Gastrocnemius medialis (tissue), 4 donors: Measurements from ENCODE around the gene WBP4.

Experiments
- POLR2A ChIP-seq, 2 donors: fragments of 450-650 bp; IDR thresholded peaks; one replicate each; pipeline ENCODE4 v1.6.1; 2017; ENCODE audit warnings: antibody characterized with exemption in 2 of 2, mild to moderate bottlenecking in 2 of 2, moderate library complexity in 2 of 2
- TF ChIP-seq, protein P1 (sequence below), 5 experiments: fragments of 450-650 bp in 3 of 5; fragments of 200-600 bp in 2 of 5; sonication (generic) in 2 of 5; IDR thresholded peaks in 4 of 5; conservative IDR thresholded peaks in 1 of 5; 1 replicate in 4 of 5; 2 replicates in 1 of 5; pipeline ENCODE4 v1.5.1; 2016 to 2019; ENCODE audit warnings: antibody characterized with exemption in 5 of 5, mild to moderate bottlenecking in 3 of 5, moderate library complexity in 3 of 5

DNA sequence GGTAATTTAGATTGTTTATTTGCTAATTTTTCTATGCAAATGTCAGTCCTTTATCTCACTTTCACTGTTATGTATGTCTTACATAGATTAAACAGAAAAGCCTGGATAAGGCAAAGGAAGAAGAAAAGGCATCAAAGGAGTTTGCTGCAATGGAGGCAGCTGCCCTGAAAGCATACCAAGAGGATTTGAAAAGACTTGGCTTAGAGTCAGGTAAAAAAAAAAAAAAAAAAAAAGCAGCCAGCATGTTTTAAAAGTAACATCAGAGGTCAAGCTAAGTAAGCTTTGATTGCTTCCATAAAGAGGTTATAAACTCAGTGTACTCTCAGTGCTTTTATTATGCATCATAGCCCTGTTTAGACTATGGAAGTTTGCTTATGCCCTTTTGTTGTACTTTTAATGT, 3.8 kb downstream of the WBP4 start:
- TF ChIP-seq, protein P1, sequence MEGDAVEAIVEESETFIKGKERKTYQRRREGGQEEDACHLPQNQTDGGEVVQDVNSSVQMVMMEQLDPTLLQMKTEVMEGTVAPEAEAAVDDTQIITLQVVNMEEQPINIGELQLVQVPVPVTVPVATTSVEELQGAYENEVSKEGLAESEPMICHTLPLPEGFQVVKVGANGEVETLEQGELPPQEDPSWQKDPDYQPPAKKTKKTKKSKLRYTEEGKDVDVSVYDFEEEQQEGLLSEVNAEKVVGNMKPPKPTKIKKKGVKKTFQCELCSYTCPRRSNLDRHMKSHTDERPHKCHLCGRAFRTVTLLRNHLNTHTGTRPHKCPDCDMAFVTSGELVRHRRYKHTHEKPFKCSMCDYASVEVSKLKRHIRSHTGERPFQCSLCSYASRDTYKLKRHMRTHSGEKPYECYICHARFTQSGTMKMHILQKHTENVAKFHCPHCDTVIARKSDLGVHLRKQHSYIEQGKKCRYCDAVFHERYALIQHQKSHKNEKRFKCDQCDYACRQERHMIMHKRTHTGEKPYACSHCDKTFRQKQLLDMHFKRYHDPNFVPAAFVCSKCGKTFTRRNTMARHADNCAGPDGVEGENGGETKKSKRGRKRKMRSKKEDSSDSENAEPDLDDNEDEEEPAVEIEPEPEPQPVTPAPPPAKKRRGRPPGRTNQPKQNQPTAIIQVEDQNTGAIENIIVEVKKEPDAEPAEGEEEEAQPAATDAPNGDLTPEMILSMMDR (IDR thresholded peaks at IDR 0.05 in 4 of 5, conservative IDR thresholded peaks at IDR 0.05 in 1 of 5) = no peak
- no peak for TF ChIP-seq POLR2A (IDR thresholded peaks at IDR 0.05)
